Astrocyte (in vitro differentiated cells and primary cell): ENCODE results near the gene LEUTX.

Experiments used
- CTCF ChIP-seq: IDR thresholded peaks from 2 replicates; pipeline ENCODE4 v1.5.1; 2011; ENCODE audit warnings: low read depth, mild to moderate bottlenecking, inconsistent platforms, low read length, moderate library complexity; ENCODE audit not compliant: insufficient read depth
- EZH2 ChIP-seq: IDR thresholded peaks from 2 replicates; pipeline ENCODE4 v1.6.1; 2012; ENCODE audit warnings: mild to moderate bottlenecking, low read length, inconsistent platforms; ENCODE audit not compliant: insufficient read depth

DNA sequence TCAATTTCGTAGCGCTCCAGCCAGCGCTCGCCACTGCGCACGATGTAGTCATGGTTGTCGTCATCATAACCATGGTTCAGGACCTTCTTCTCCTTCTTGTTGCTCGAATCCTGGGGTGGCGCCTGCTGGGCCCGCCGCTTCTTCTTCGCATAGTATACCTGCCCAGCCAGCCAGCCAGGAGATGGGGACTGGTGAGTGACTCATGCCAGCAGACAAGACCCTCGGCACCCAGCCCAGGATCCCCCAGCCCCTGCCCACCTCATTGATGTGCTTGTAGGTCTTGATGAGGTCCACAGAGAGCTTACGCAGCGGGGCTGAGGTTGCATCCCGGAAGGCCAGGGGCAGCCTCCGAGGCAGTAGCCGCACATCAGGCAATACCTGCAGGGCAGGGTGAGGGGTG lies 51.8 kb downstream of the LEUTX start:
- no peak for TF ChIP-seq CTCF
- TF ChIP-seq EZH2, result no peak
